NOMO-1 (cell line): Measurements from ENCODE around the gene HTR2B.
"Not testable (repeated sequence)": the region's sequence is repeated elsewhere in the genome, so short reads cannot be mapped to it uniquely, and the experiment has no call there.

Experiments
- DNase-seq, 2 experiments: peaks; one replicate each; lab custom pipeline; 2025; ENCODE audit not compliant: unreplicated experiment in 2 of 2; lab: John Stamatoyannopoulos, UW

Gene HTR2B

DNA sequence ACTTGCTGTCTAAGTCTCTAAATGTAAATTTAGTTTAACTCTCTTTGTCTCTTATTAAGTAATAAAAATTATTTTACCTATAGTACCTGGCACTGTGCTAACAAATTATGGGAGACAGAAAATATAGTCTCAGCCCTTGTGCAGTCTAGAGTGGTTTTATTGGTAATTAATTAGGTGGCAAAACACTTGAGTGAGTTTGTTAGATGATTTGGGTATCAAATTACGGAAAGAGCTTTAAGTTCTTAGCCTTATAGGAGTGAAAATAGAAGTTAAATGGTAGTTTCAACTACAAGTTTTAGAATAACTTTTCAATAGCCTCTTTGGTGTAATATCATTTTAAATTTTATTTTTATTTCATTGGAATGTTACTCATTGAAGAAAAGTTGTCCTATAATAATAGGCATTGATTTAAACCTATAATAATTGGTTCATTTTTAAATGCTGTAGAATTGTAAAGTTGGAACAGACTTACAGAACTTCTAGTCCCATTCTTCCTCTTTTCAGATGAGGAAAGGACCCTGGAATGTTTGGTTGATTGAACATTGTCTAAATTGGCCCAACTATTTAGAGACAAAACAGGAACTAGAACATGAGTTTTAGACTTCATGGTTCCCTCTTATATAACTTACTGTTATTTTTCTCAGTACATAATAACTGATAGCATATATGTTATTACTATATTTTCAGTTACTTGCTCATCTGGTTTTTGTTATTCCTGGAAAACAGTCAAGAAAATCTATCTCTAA is 10.2 kb upstream of the HTR2B start:
- DNase-seq = peak in 1 of 2 experiments; percentile 64

DNA sequence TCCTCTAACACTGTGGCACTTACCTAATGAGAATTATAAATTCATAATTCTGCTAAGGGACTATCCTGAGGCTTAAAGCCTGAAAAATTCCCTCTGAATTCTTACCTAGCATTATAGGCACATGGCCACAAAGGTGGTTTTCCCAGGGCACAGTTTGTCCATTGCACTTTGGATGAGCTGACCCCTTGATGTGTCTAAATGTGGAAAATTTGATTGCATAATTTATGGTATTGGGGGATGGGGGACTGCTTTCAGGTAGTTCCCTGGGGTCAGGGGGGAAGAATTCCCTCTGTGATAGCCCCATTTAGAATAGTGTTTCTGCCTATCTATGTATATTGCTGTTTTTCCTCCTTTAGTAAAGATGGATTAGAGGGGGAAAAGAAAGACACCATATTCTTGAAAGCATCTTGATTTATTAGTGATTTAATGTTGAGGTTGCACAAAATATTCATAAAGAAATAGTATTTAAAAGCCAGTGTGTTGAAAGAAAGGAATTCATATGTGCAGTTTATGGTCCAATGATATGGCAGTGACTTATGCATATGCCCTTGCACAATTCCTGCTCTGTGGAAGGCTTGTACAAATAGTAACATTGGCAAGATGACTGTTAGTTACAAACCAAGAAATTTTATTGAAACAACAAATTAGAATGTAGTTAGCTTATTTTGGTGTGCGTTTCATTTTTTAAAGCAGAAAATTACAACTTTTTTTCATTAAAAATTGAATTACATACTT is 8.7 kb upstream of the HTR2B start:
- peak in 1 of 2 experiments; percentile 2 for DNase-seq

DNA sequence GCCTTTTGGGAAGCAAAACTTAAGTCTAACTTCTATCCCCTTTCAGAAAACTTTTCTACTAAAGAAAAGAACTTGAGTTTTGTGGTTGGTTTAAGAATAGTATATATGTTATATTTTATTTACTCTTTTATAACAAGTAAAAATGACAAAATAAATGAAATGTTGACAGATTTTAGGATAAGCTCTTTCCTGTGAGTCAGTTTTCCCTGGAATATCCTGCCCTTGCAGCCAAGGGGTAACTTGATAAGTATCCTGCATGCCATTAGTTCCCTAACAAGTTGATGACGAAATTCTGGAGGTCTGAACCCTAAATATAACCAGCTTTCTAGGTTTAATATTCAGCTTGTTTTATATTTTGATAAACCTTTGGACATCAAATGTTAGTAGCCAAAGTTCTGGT is 7.3 kb upstream of the HTR2B start:
- peak in 1 of 2 experiments; percentile 1 for DNase-seq

DNA sequence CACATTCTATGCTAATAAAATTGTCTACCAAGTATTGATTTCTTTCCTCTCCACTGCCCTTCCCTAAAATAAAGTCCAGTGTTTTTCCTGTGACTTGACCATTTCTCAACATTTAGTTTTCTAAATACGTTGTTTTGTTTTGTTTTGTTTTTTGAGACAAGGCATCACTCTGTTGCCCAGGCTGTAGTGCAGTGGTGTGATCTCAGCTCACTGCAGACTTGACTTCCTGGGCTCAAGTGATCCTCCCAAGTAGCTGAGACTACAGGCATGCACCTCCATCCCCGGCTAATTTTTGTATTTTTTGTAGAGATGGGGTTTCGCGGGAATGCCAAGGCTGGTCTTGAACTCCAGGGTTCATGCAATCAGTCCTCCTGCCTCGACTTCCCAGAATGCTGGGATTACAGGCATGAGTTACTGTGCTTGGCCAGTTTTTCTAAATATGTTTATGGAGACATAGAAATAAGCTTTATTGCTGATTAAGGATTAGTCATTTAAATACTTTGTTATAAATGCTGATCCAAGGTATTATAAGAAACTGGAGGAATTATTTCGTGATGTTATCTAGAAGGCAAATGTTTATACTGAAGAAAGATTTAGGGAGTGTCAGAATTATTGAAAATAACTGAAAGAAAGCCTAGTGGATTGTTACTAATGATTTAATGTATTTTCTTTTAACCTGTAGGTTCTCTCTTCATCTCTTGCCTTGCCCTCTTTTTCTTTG is 5.7 kb upstream of the HTR2B start:
- DNase-seq = no peak

DNA sequence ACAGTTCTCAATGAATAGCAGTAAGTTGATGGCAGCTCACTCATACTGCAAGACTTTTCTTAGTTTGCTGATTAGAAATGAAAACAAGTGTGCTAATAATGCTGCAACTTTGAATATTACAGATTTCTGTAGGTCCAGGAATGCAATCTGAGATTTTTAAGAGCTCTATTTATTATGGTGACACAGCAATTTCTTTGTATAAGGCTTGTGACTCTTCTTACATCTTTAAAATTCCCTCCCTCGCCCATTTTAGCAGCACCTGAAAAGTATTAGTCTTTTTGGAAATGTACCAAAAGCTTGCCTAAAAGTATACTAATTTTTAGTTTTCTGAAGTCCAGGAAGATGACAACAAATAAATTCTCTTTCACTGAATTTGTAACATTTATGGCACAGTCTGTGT is 4.4 kb upstream of the HTR2B start:
- no peak for DNase-seq

DNA sequence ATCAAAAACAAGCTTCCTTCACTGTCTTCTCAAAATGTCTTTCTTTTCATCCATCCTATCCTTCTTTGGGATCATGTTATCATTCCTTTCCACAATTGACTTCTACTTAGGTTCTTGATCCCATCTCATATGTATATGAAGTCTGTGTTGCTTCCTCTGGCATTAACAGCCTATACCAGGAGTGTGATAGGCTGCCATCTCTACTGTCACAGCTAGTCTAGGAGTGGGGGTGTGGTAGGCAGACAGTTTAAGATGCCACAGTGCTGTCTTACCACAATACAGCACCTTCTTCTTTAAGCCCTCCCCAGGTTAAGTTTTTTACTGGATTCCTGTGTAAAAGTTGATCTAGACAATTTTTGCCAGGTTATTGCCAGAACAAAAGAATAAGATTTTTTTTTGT is 3.7 kb upstream of the HTR2B start:
- no peak for DNase-seq

DNA sequence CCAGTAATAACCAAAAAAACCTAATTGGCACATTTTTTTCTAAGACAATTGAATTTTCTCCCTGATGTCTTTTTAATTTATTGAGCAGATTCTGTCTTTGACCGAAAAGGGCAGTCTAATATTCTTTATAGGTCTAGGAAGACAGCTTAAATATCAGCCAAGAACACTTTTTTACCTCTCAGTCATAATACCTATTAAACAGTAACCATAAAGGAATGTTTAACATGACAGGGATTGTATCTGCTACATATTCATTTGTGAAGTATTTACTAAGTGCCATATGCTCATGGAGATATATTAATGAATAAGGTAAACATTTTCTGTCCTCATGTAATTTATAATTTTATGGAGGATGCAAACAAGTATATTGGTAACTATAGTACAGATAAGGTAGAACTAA is 3.1 kb upstream of the HTR2B start:
- no peak for DNase-seq

DNA sequence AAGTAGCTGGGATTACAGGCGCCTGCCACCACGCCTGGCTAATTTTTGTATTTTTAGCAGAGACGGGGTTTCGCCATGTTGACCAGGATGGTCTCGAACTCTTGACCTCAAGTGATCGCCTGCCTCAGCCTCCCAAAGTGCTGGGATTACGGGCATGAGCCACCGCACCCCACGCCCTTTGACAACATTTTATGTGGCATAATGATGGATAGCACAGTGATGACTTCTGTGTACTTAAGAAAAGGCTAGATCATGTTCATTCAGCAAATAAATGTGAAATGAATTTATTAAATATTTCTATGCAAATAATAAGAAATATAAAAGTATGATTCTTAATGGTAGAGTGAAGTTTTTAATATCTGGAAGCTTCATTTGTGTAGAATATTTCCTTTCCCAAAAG is 2.6 kb upstream of the HTR2B start:
- no peak for DNase-seq

DNA sequence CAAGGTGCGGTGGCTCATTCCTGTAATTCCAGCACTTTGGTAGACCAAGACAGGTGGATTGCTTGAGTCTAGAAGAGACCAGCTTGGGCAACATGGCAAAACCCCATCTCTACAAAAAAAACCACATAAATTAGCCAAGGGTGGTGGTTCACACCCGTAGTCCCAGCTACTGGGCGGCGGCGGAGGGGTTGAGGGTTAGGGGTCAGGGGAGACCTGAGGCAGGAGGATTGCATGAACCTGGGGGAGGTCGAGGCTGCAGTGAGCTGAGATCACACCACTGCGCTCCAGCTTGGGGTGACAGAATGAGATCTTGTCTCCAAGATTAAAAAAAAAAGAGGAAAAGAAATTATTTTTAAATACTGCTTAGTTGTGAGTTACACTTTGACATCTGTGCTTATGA is 1.3 kb upstream of the HTR2B start:
- DNase-seq = no peak

DNA sequence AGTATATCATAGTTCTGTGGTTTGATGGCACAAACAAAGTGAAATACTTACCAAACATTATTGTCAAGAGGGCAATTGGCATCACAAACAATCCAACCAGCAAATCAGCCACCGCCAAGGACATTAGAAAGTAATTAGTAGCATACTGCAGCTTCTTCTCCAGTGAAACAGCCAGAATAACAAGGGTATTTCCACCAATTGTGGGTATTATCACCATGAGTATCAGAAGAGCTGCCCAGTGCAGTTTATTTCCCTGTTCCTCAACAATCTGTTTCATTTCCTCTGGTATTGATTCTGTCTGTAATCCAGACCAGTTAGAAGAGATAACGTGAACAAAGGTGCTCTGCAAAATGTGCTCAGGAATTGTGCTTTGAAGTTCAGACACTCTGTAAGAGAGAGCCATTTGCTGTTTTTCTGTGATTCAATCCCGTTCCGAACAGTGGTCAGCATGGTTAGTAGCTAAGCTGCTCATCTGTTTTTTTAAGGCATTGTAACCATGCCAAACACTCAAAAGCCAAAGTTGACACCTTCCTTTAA is 1.4 kb downstream of the HTR2B start:
- DNase-seq = no peak

DNA sequence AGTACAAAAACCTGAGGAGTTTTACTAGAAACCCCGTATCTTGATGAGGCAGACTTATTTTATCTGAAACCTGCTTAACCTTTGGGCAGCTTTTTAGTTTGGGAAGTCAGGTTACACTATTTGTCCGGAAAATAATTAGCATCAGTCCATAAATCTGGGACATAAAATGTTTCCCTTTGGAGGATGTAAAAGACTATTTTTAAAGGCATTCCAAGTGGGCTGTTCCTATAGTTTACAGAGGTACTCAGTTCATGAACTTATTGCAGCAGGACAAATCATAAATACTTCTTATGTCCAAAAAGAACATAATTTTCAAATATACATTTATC is 6.3 kb downstream of the HTR2B start:
- no peak for DNase-seq

GRCh38 chr2:231117922-231118613 is 6.8 kb downstream of the HTR2B start:
- no peak for DNase-seq

DNA sequence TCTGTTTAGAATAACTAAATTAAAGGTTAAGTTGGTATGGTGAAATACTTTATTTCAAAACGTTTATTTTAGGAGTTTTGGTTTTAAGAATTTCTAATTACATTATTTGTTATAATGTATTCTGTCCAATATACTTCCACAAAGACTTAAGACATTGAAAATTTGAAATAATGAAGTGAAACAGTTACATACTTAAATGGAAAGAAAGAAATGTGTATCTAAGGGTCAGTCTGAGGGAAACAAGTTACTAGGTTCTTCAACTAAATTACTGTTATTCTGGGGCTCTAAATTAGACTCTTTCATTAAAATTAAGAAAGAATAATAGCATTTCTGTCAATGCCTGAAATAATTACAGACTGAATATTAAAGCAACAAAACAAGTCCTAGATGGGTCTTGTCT is 7.7 kb downstream of the HTR2B start:
- DNase-seq = no peak

- no peak for DNase-seq
Measured at GRCh38 chr2:231115651-231116050, 9.2 kb downstream of the HTR2B start.

DNA sequence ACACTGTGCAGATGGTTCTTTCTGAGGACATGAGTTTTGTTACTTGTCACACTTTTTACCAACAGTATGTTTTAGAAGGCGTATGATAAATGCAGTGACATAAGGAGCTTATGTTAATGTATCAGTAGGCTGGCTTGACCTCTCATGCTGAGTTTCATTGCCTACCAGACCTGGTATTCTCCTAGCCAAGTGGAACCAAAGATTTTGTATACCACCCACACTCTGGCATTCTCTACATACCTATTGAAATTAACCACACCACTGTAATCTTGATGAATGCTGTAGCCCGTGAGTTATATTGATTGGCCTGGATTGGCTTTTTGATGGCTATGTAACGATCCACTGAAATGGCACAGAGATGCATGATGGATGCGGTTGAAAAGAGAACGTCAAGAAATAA is 11.4 kb downstream of the HTR2B start:
- DNase-seq = no peak

DNA sequence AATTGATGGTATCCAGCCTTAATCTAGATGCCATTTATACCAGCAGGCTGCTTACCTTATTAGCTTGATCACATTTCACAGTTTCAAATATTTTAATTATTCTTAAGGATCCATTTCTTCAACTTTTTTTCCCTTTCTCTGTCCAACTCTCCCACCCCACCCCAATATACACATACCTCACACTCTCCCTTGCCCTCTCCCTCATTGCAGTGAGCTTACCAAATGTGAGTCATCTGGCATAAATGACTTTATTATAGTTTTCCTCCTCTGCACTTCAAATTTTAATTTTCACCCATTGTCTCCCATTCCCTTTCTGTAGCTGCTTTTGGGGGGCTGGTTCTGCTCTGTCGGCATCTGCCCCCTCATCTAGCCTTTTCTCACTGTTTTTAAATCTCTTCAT is 12.9 kb downstream of the HTR2B start:
- no peak for DNase-seq

- peak; percentile 18 to 55 for DNase-seq
Measured at GRCh38 chr2:231110551-231110950, 14.3 kb downstream of the HTR2B start.

GRCh38 chr2:231104115-231104713 is 20.6 kb downstream of the HTR2B start:
- DNase-seq = peak; percentile 34 to 73

GRCh38 chr2:231102772-231103171 is 22.1 kb downstream of the HTR2B start:
- no peak for DNase-seq

- DNase-seq = no peak
Measured at GRCh38 chr2:231100990-231101389, 23.9 kb downstream of the HTR2B start.

DNA sequence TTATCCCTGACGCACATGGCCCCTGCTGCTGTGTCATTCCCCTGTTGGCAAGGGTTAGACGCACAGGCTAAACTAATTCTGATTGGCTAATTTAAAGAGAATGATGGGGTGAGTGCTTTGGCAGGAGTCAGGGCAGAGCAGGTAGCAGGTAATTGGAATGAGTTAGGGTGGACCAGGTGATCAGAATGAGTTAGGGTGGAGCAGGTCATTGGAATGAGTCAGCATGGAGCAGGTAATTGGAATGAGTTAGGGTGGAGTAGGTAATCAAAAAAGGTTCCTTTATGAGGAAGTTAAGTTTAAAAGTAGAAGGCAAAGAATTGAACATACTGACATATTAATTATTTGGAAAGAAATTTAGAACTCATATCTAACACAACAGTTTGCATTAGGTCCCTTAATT is 24.5 kb downstream of the HTR2B start:
- not testable (repeated sequence) for DNase-seq
